ENCODE measurements around the gene OR51E1.

GRCh38 chr11:4615856-4616444, 27.8 kb upstream of the OR51E1 start:
- TF ChIP-seq CTCF (IDR thresholded peaks at IDR 0.05; ENCODE audit: insufficient read depth, low read length) = no peak
- no peak for TF ChIP-seq POLR2AphosphoS5 (IDR thresholded peaks at IDR 0.05; ENCODE audit: low read depth)
- no peak for TF ChIP-seq GABPA (IDR thresholded peaks at IDR 0.05; ENCODE audit: low read depth)
- no peak for TF ChIP-seq REST (IDR thresholded peaks at IDR 0.05; ENCODE audit: insufficient replicate concordance, low read depth)
